Colon (tissue), 2 donors: ENCODE measurements around the gene SRP14.

Experiments
- FAIRE-seq: peaks from 2 replicates; lab custom pipeline; 2012; peaks lifted over from hg19 to GRCh38; lab: Jason Lieb, UNC
- donor health status: control.
- donor health status: control.

The SRP14 gene

GRCh38 chr15:40067921-40068624 lies 29.1 kb upstream of the SRP14 start:
- FAIRE-seq, result no peak

- no peak for FAIRE-seq
Measured at GRCh38 chr15:40066589-40066988, 27.6 kb upstream of the SRP14 start.

- no peak for FAIRE-seq
Measured at GRCh38 chr15:40065166-40065565, 26.2 kb upstream of the SRP14 start.

GRCh38 chr15:40064231-40064894 lies 25.4 kb upstream of the SRP14 start:
- FAIRE-seq, result no peak

- FAIRE-seq, result no peak
Measured at GRCh38 chr15:40063563-40064011, 24.6 kb upstream of the SRP14 start.

- no peak for FAIRE-seq
Measured at GRCh38 chr15:40062816-40063562, 24.0 kb upstream of the SRP14 start.

- no peak for FAIRE-seq
Measured at GRCh38 chr15:40061212-40061901, 22.4 kb upstream of the SRP14 start.

- FAIRE-seq, result no peak
Measured at GRCh38 chr15:40060236-40060961, 21.4 kb upstream of the SRP14 start.

GRCh38 chr15:40059821-40060220 lies 20.8 kb upstream of the SRP14 start:
- no peak for FAIRE-seq

GRCh38 chr15:40058476-40059140 lies 19.6 kb upstream of the SRP14 start:
- no peak for FAIRE-seq

GRCh38 chr15:40055576-40056293 lies 16.8 kb upstream of the SRP14 start:
- FAIRE-seq, result no peak

GRCh38 chr15:40054855-40055575 lies 16.0 kb upstream of the SRP14 start:
- FAIRE-seq, result no peak

- FAIRE-seq, result no peak
Measured at GRCh38 chr15:40054605-40054854, 15.5 kb upstream of the SRP14 start.

- no peak for FAIRE-seq
Measured at GRCh38 chr15:40053831-40054604, 15.0 kb upstream of the SRP14 start.

GRCh38 chr15:40053079-40053830 lies 14.3 kb upstream of the SRP14 start:
- no peak for FAIRE-seq

GRCh38 chr15:40052604-40053003 lies 13.6 kb upstream of the SRP14 start:
- peak; percentile 18 for FAIRE-seq

- no peak for FAIRE-seq
Measured at GRCh38 chr15:40051616-40052415, 12.8 kb upstream of the SRP14 start.
